GM11168 (cell line): Measurements from ENCODE around the gene ESYT2.

Experiments used
- in situ Hi-C: fragments of 300-500 bp; cut with MboI; formaldehyde crosslinking; loops from one replicate; pipeline ENCODE4 v1.12.0; 2022; ENCODE audit warnings: low sequenced_read_pairs; ENCODE audit not compliant: unreplicated experiment

The ESYT2 gene

GRCh38 chr7:158828133-158829020 is 932 bp downstream of the ESYT2 start:
- in situ Hi-C loops = no loop called here

GRCh38 chr7:158827411-158828132 is 1.7 kb downstream of the ESYT2 start:
- in situ Hi-C loops = no loop called here

GRCh38 chr7:158825628-158826289 is 3.5 kb downstream of the ESYT2 start:
- in situ Hi-C loops = no loop called here

- in situ Hi-C loops = no loop called here
Observed at GRCh38 chr7:158824028-158824427, 5.3 kb downstream of the ESYT2 start.

- in situ Hi-C loops = no loop called here
Observed at GRCh38 chr7:158821171-158822031, 7.9 kb downstream of the ESYT2 start.

GRCh38 chr7:158820656-158821055 is 8.7 kb downstream of the ESYT2 start:
- in situ Hi-C loops = no loop called here

GRCh38 chr7:158819571-158820203 is 9.6 kb downstream of the ESYT2 start:
- in situ Hi-C loops = no loop called here

GRCh38 chr7:158818325-158819213 is 10.7 kb downstream of the ESYT2 start:
- in situ Hi-C loops = no loop called here

GRCh38 chr7:158816995-158817394 is 12.3 kb downstream of the ESYT2 start:
- in situ Hi-C loops = no loop called here

- in situ Hi-C loops = no loop called here
Observed at GRCh38 chr7:158816271-158816670, 13.0 kb downstream of the ESYT2 start.

- in situ Hi-C loops = no loop called here
Observed at GRCh38 chr7:158815800-158816128, 13.5 kb downstream of the ESYT2 start.

GRCh38 chr7:158815083-158815799 is 14.1 kb downstream of the ESYT2 start:
- in situ Hi-C loops = no loop called here

- in situ Hi-C loops = no loop called here
Observed at GRCh38 chr7:158814637-158815036, 14.7 kb downstream of the ESYT2 start.

GRCh38 chr7:158812684-158813083 is 16.6 kb downstream of the ESYT2 start:
- in situ Hi-C loops = no loop called here

- in situ Hi-C loops = no loop called here
Observed at GRCh38 chr7:158811894-158812293, 17.4 kb downstream of the ESYT2 start.

- in situ Hi-C loops = no loop called here
Observed at GRCh38 chr7:158811461-158811860, 17.8 kb downstream of the ESYT2 start.

- in situ Hi-C loops = no loop called here
Observed at GRCh38 chr7:158810846-158811245, 18.5 kb downstream of the ESYT2 start.

GRCh38 chr7:158809596-158809995 is 19.7 kb downstream of the ESYT2 start:
- in situ Hi-C loops = no loop called here
